Activated T-helper 1 cell treated with anti-CD3 and anti-CD28 coated beads, Interleukin-2, amount 50 U/mL, for 16 hours (primary cell): ENCODE measurements around the gene MYOCOS.
"Not testable (repeated sequence)": the region's sequence is repeated elsewhere in the genome, so short reads cannot be mapped to it uniquely, and the experiment has no call there.

ENCODE experiments used
- DNase-seq, 2 donors: peaks; one replicate each; pipeline ENCODE4 v3.0.0-alpha.2; 2020; ENCODE audit warnings: low read depth in 1 of 2, low spot score in 1 of 2

The MYOCOS gene

GRCh38 chr1:171622152-171622462 lies at the start of gene MYOCOS:
TSS of gene MYOCOS (plus strand) at chr1:171622243. CDS start at chr1:171623884, 1,641 bp downstream.
- no peak for DNase-seq

GRCh38 chr1:171576144-171576543 lies 45.9 kb upstream of the MYOCOS start:
- no peak for DNase-seq

- no peak for DNase-seq
These were observed 40.8 kb upstream of the MYOCOS start for GRCh38 chr1:171581226-171581625.

GRCh38 chr1:171581766-171582165 lies 40.3 kb upstream of the MYOCOS start:
- DNase-seq, result no peak

- no peak for DNase-seq
These were observed 39.5 kb upstream of the MYOCOS start for GRCh38 chr1:171582589-171582988.

- no peak for DNase-seq
These were observed 38.3 kb upstream of the MYOCOS start for GRCh38 chr1:171583591-171584201.

- no peak for DNase-seq
These were observed 36.3 kb upstream of the MYOCOS start for GRCh38 chr1:171585715-171586114.

- no peak for DNase-seq
These were observed 33.8 kb upstream of the MYOCOS start for GRCh38 chr1:171588230-171588629.

- no peak for DNase-seq
These were observed 32.0 kb upstream of the MYOCOS start for GRCh38 chr1:171590022-171590421.

- DNase-seq, result no peak
These were observed 26.7 kb upstream of the MYOCOS start for GRCh38 chr1:171595324-171595723.

- no peak for DNase-seq
These were observed 25.9 kb upstream of the MYOCOS start for GRCh38 chr1:171596119-171596518.

- no peak for DNase-seq
These were observed 25.3 kb upstream of the MYOCOS start for GRCh38 chr1:171596705-171597104.

- no peak for DNase-seq
These were observed 24.8 kb upstream of the MYOCOS start for GRCh38 chr1:171597203-171597602.

- not testable (repeated sequence) for DNase-seq
These were observed 21.7 kb upstream of the MYOCOS start for GRCh38 chr1:171600310-171600709.

- DNase-seq, result no peak
These were observed 21.2 kb upstream of the MYOCOS start for GRCh38 chr1:171600862-171601261.

- DNase-seq, result not testable (repeated sequence)
These were observed 19.0 kb upstream of the MYOCOS start for GRCh38 chr1:171603042-171603441.

GRCh38 chr1:171606402-171606941 lies 15.6 kb upstream of the MYOCOS start:
- no peak for DNase-seq

- DNase-seq, result no peak
These were observed 11.7 kb upstream of the MYOCOS start for GRCh38 chr1:171610385-171610784.

GRCh38 chr1:171611306-171611705 lies 10.7 kb upstream of the MYOCOS start:
- no peak for DNase-seq

- no peak for DNase-seq
These were observed 8.8 kb upstream of the MYOCOS start for GRCh38 chr1:171613282-171613681.

- DNase-seq, result not testable (repeated sequence)
These were observed 6.7 kb upstream of the MYOCOS start for GRCh38 chr1:171615122-171615906.

- DNase-seq, result no peak
These were observed 5.5 kb upstream of the MYOCOS start for GRCh38 chr1:171616586-171616985.
